Kidney (tissue), 14 donors: ENCODE data around the gene CD48. TPM values are rescaled to one million over a fixed set of nuclear protein-coding genes. Genes with fewer than 3 reads are reported as not detected.

ENCODE experiments used
- DNase-seq, 5 donors: peaks; one replicate each; pipeline ENCODE4 v3.0.0-alpha.2; 2013 to 2020
- FAIRE-seq: peaks from 2 replicates; lab custom pipeline; 2012; peaks lifted over from hg19 to GRCh38; lab: Jason Lieb, UNC
- H3K27ac ChIP-seq, 2 donors: one replicate each; pipeline ENCODE4 v1.7.0; 2013; ENCODE audit warnings: low read depth in 2 of 2, low read length in 2 of 2, inconsistent platforms in 1 of 2
- H3K27me3 ChIP-seq: one replicate; pipeline ENCODE4 v1.7.1; 2013; ENCODE audit warnings: low read length, inconsistent platforms; ENCODE audit not compliant: control insufficient read depth, insufficient read depth
- H3K36me3 ChIP-seq, 3 donors: one replicate each; pipeline versions ENCODE4 v1.7.0 to v1.7.1; 2013; ENCODE audit warnings: low read length in 3 of 3, control low read depth in 1 of 3, inconsistent platforms in 1 of 3; ENCODE audit not compliant: insufficient read depth in 3 of 3, control insufficient read depth in 2 of 3
- H3K4me1 ChIP-seq, 3 donors: one replicate each; pipeline versions ENCODE4 v1.7.0 to v1.7.1; 2013; ENCODE audit warnings: low read length in 3 of 3, inconsistent platforms in 1 of 3, low read depth in 1 of 3; ENCODE audit not compliant: control insufficient read depth in 2 of 3, insufficient read depth in 2 of 3
- H3K4me3 ChIP-seq, 3 donors: one replicate each; pipeline versions ENCODE4 v1.7.0 to v1.8.1; 2013; ENCODE audit warnings: low read length in 3 of 3, control low read depth in 1 of 3, inconsistent platforms in 1 of 3
- H3K9ac ChIP-seq, 3 donors: one replicate each; pipeline versions ENCODE4 v1.7.0 to v1.7.1; 2013; ENCODE audit warnings: low read length in 3 of 3, control low read depth in 1 of 3, inconsistent platforms in 1 of 3
- H3K9me3 ChIP-seq, 3 donors: one replicate each; pipeline versions ENCODE4 v1.7.0 to v1.7.1; 2013; ENCODE audit warnings: low read length in 3 of 3, control low read depth in 1 of 3, inconsistent platforms in 1 of 3; ENCODE audit not compliant: control insufficient read depth in 2 of 3, insufficient read depth in 1 of 3
- intact Hi-C: fragments of 100-400 bp; cut with DNase I; formaldehyde crosslinking; loops from one replicate; pipeline ENCODE4 v1.11.1; 2022
- polyA plus RNA-seq: library from polyadenylated mRNA; stranded (reverse); fragments of 350-450 nt; fragmentation: Illumina TruSeq; extraction: RNeasy Lipid Tissue Mini Kit (QIAGEN cat#74804); gene quantifications from one replicate; pipeline ENCODE4 v1.2.3, GENCODE V29; 2014; ENCODE audit warnings: low read depth, low replicate concordance; ENCODE audit not compliant: insufficient read depth
- total RNA-seq: library from RNA; stranded (reverse); fragmentation: NEBNext Ultra II Directional; extraction: Animal tissue kit (Norgen Biotek cat#: 25700); gene quantifications from one replicate; pipeline ENCODE4 v1.2.1, GENCODE V29; 2021
- TF ChIP-seq, protein P1 (sequence below): IDR thresholded peaks from 3 replicates; pipeline ENCODE4 v1.5.1; 2012; ENCODE audit warnings: mild to moderate bottlenecking, moderate library complexity, borderline replicate concordance; ENCODE audit not compliant: insufficient read depth; ENCODE audit errors: extremely low read depth
- donor health status: control.
- donor health status: control.
- donor health status: control.
- donor health status: control.
- donor health status: control.
- donor health status: DM: yes; HTN: yes; CAD: no.
- donor health status: Normal renal cell carcinoma (clear cell type).

The CD48 gene
- total and polyA plus RNA-seq, 2 donors from 2014 or later: 3.2 to 20.5 TPM

DNA sequence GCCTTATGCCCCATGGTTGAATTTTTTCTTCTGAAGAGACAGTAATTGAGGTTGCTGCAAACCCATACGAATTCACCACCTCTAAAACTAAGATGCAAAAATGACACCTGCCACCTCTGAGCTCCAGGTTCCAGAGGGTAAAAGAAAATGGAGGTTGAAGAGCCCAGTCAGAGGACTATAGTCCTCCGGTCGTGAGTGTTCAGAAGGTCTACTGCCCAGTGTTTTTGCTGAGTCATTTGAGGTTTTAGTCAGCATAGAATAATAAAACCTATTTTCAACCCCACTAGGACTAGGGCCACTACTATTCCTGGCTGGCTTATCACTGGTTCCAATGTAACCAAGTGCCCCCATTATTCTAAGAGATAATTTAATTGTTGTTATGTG, 14.5 kb upstream of the CD48 start:
- Histone ChIP-seq H3K27ac (no peak overlapping the region), H3K36me3 (no peaks in the 10 kb centered on the region), H3K4me1 (peaks cover 0 to 3% (median 0%) of the 10 kb centered on the region in 3 donors), H3K9me3 (no peaks in the 10 kb centered on the region), H3K27me3 (no peaks in the 10 kb centered on the region), H3K4me3 (no peak overlapping the region), H3K9ac (no peak overlapping the region)
- FAIRE-seq (no peak), DNase-seq (no peak)
- TF ChIP-seq, protein P1, sequence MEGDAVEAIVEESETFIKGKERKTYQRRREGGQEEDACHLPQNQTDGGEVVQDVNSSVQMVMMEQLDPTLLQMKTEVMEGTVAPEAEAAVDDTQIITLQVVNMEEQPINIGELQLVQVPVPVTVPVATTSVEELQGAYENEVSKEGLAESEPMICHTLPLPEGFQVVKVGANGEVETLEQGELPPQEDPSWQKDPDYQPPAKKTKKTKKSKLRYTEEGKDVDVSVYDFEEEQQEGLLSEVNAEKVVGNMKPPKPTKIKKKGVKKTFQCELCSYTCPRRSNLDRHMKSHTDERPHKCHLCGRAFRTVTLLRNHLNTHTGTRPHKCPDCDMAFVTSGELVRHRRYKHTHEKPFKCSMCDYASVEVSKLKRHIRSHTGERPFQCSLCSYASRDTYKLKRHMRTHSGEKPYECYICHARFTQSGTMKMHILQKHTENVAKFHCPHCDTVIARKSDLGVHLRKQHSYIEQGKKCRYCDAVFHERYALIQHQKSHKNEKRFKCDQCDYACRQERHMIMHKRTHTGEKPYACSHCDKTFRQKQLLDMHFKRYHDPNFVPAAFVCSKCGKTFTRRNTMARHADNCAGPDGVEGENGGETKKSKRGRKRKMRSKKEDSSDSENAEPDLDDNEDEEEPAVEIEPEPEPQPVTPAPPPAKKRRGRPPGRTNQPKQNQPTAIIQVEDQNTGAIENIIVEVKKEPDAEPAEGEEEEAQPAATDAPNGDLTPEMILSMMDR: no peak
- intact Hi-C loops: no loop called here

DNA sequence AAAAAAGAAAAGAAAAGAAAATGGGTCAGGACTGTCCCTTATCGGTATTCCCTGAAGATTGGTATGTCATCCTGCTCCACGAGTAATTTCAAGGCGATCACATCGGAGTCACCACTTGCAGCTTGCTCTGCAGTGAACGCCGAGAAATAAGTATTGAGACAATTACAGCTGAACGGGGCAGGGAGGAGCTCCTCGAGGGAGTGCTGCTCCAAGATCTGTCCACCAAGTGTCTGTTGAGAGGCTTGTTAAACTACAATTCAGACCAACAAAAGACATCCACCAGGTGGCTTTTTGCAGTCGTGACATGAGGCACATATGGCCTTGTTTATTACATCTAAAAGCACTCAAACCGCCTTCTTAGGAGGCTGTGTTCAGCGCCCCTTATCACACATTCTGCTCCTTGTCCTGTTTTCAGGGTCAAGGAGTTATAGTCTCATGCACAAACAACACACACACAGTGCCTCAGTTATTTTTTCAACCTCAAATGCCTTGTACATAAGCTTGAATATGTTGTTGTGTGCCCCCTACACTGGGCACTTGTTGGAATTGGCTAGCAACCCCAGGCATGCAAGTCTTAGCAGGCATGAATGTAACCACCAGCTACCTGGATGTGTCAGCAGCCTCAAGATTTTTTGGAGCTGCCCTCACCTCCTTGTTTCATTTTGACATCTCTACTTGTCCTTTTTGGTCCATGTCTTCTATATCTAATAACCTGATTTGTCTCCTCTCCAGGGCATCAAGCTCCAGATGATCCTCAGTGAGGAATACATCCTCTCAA, 13.0 kb upstream of the CD48 start:
- Histone ChIP-seq H3K27me3 (no peaks in the 10 kb centered on the region), H3K9me3 (no peaks in the 10 kb centered on the region), H3K36me3 (no peaks in the 10 kb centered on the region), H3K4me1 (peaks cover 0 to 3% (median 0%) of the 10 kb centered on the region in 3 donors), H3K9ac (no peak overlapping the region), H3K27ac (no peak overlapping the region), H3K4me3 (peak overlapping the region in 1 of 3 donors; percentile 19)
- intact Hi-C loops: no loop called here
- TF ChIP-seq, protein P1: no peak
- peak in 1 of 5 donors; percentile 9 for DNase-seq
- no peak for FAIRE-seq

DNA sequence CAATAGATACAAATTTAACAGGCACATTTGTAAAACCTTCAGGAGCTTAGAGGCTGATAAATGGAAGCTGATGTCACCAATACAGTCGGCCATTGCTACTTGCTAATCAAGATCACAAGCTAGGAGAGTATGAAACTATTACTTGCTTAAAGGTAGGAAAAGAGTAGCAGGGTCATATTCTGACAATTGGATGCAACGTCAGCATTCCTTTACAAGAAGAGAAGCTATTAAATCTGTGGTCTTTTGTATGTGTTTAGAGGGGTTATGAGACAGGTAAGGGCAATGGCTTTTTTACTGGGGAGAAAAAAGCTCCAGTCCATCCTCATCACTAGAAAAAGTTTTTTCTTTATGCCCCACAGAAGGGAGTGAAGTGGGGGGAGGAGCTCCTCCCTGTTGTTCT, 11.7 kb upstream of the CD48 start:
- no peaks in the 10 kb centered on the region for H3K36me3 ChIP-seq
- intact Hi-C loops: no loop called here
- TF ChIP-seq, protein P1: no peak
- FAIRE-seq (no peak), DNase-seq (no peak)
- no peak overlapping the region for H3K4me3 ChIP-seq
- H3K4me1 ChIP-seq: peaks cover 0 to 3% (median 0%) of the 10 kb centered on the region in 3 donors
- no peak overlapping the region for H3K27ac ChIP-seq
- no peak overlapping the region for H3K9ac ChIP-seq
- no peaks in the 10 kb centered on the region for H3K9me3 ChIP-seq
- H3K27me3 ChIP-seq: no peaks in the 10 kb centered on the region
